Prostate gland (tissue), 2 donors: ENCODE results near the gene C9.

ENCODE experiments used
- CTCF ChIP-seq, 4 experiments: fragments of 200-600 bp in 2 of 4; fragments of 450-650 bp in 2 of 4; sonication (generic) in 2 of 4; IDR thresholded peaks; 1 replicate in 3 of 4; 2 replicates in 1 of 4; pipeline ENCODE4 v1.5.1; 2016 to 2019; ENCODE audit warnings: antibody characterized with exemption in 4 of 4, mild to moderate bottlenecking in 2 of 4, moderate library complexity in 2 of 4
- POLR2A ChIP-seq: fragments of 450-650 bp; IDR thresholded peaks from one replicate; pipeline ENCODE4 v1.6.1; 2016; ENCODE audit warnings: antibody characterized with exemption, mild to moderate bottlenecking

GRCh38 chr5:39299962-39300361 lies 64.3 kb downstream of the C9 start:
- TF ChIP-seq CTCF (IDR thresholded peaks at IDR 0.05) (no peak), POLR2A (no peak)
